NCI-H460 (cell line): ENCODE data around the gene MAGT1. TPM values are rescaled to one million over a fixed set of nuclear protein-coding genes. Genes with fewer than 3 reads are reported as not detected.
A peak's percentile ranks its signal among the peaks of the same experiment; 100 is the strongest.
"Not testable (repeated sequence)": the region's sequence is repeated elsewhere in the genome, so short reads cannot be mapped to it uniquely, and the experiment has no call there.

ENCODE experiments used
- DNase-seq: peaks from one replicate; pipeline ENCODE4 v3.0.0-alpha.2; 2016; ENCODE audit warnings: low read depth; ENCODE audit errors: extremely low read depth
- polyA plus RNA-seq: library from polyadenylated mRNA; depleted of rRNA; stranded (reverse); fragments of >200 nt; gene quantifications from 2 replicates; pipeline ENCODE4 v1.2.3, GENCODE V29; 2014; cell fraction: nucleus; rRNA removed
- total RNA-seq: library from RNA; depleted of rRNA; stranded (reverse); fragments of >200 nt; shearing (Covaris generic); gene quantifications from 2 replicates; pipeline ENCODE4 v1.2.3, GENCODE V29; 2014; rRNA removed

The MAGT1 gene
- 90.5 and 95.0 TPM in 2 replicates for total RNA-seq
- polyA plus RNA-seq: 28.1 and 33.1 TPM in 2 replicates

- DNase-seq: peak; percentile 99
Measured at GRCh38 chrX:77894921-77895886, at the start of gene MAGT1. MAGT1 (minus strand) TSS chrX:77895435; CDS start chrX:77895410, 25 bp downstream.

- DNase-seq: not testable (repeated sequence)
Measured at GRCh38 chrX:77945031-77945430, 49.8 kb upstream of the MAGT1 start.

GRCh38 chrX:77938083-77938680 is 42.9 kb upstream of the MAGT1 start:
- no peak for DNase-seq

GRCh38 chrX:77937291-77937690 is 42.1 kb upstream of the MAGT1 start:
- DNase-seq: peak; percentile 13

- DNase-seq: no peak
Measured at GRCh38 chrX:77936299-77936698, 41.1 kb upstream of the MAGT1 start.

GRCh38 chrX:77935886-77936285 is 40.7 kb upstream of the MAGT1 start:
- DNase-seq: no peak

GRCh38 chrX:77930581-77930980 is 35.3 kb upstream of the MAGT1 start:
- no peak for DNase-seq

GRCh38 chrX:77925764-77926163 is 30.5 kb upstream of the MAGT1 start:
- no peak for DNase-seq

GRCh38 chrX:77924320-77924859 is 29.2 kb upstream of the MAGT1 start:
- DNase-seq: no peak

GRCh38 chrX:77922787-77923186 is 27.6 kb upstream of the MAGT1 start:
- no peak for DNase-seq

GRCh38 chrX:77919370-77919769 is 24.1 kb upstream of the MAGT1 start:
- DNase-seq: not testable (repeated sequence)

GRCh38 chrX:77918568-77918967 is 23.3 kb upstream of the MAGT1 start:
- DNase-seq: no peak

- no peak for DNase-seq
Measured at GRCh38 chrX:77917294-77917933, 22.2 kb upstream of the MAGT1 start.

- DNase-seq: peak; percentile 82
Measured at GRCh38 chrX:77910108-77910840, 15.0 kb upstream of the MAGT1 start, which contains the start of gene ATP7A. ATP7A (plus strand) TSS chrX:77910693; CDS start chrX:77971642, 60,949 bp downstream.

- no peak for DNase-seq
Measured at GRCh38 chrX:77901506-77901905, 6.3 kb upstream of the MAGT1 start.

- DNase-seq: no peak
Measured at GRCh38 chrX:77900688-77901087, 5.5 kb upstream of the MAGT1 start.

- peak; percentile 98 for DNase-seq
Measured at GRCh38 chrX:77899081-77899828, 4.0 kb upstream of the MAGT1 start, which contains the start of gene COX7B. COX7B (plus strand) TSS chrX:77899468; CDS start chrX:77899554, 86 bp downstream.

- no peak for DNase-seq
Measured at GRCh38 chrX:77893713-77894112, 1.5 kb downstream of the MAGT1 start.

- no peak for DNase-seq
Measured at GRCh38 chrX:77892887-77893286, 2.3 kb downstream of the MAGT1 start.
